ENCODE results near the gene CARS2. TPM values are rescaled to one million over a fixed set of nuclear protein-coding genes. Genes with fewer than 3 reads are reported as not detected.
A peak's percentile ranks its signal among the peaks of the same experiment; 100 is the strongest.
"Not testable (repeated sequence)": the region's sequence is repeated elsewhere in the genome, so short reads cannot be mapped to it uniquely, and the experiment has no call there.

Gene CARS2
- total RNA-seq, 1 donor from 2014 or later, result 74.6 TPM

- peaks cover 0 to 4% (median 0%) of the 10 kb centered on the region in 3 donors for H3K36me3 ChIP-seq (ENCODE audit: control insufficient read depth in 3 of 3, insufficient read depth in 3 of 3, low read length in 3 of 3)
- peak overlapping the region; percentile 85 to 95 (median 89) for H3K4me3 ChIP-seq (ENCODE audit: low read length in 3 of 3)
- peaks cover under 1 to 8% (median under 1%) of the 10 kb centered on the region in 3 donors for H3K27me3 ChIP-seq (ENCODE audit: control insufficient read depth in 3 of 3, insufficient read depth in 3 of 3, low read length in 3 of 3)
- H3K4me1 ChIP-seq (ENCODE audit: control insufficient read depth in 3 of 3, insufficient read depth in 3 of 3, low read length in 3 of 3), result peaks cover 28 to 34% (median 28%) of the 10 kb centered on the region in 3 donors
- H3K9ac ChIP-seq (ENCODE audit: low read depth in 1 of 3, low read length in 3 of 3), result peak overlapping the region; percentile 85 to 95 (median 94)
- H3K27ac ChIP-seq (ENCODE audit: low read depth, low read length), result peak overlapping the region; percentile 88
- peaks cover 0 to 3% (median 0%) of the 10 kb centered on the region in 3 donors for H3K9me3 ChIP-seq (ENCODE audit: control insufficient read depth in 3 of 3, low read length in 3 of 3)
Measured at GRCh38 chr13:110616103-110617101, 89.5 kb downstream of the CARS2 start.

DNA sequence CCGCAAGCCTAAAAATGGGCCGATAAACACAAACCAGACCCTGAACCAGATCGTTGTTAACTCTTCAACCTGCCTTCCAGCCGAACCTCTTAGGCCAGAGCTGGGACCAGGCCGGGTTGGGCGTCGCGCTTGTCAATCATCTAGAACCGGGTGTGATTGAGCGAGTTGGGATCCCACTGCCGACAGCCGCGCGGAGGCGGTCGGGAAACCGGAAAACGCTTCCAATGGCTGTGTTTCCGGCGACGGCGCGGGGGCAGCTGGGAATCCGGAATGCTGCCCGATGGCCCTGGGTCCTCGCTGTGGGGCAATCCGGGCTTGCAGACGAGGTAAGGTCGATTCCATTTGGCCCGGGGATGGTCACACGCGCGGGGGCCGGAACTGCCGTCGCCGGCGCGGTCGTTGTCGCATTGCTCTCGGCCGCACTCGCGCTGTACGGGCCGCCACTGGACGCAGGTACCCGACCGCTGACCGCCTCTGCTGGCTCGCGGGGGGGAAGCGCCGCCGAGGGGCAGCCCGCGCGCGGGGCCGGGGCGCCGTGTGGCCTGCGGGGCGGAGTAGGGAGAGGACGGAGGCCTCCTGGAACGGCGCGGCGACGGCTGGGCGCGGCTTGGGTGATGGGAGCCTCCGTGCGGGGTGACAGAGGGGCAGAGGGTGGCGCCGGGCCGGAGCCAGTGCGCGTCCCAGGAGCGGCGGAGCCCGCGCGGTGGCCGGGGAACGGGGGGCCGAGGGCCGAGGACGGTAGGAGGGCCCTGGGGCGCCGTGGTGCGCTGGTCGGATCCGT is 90.4 kb downstream of the CARS2 start, which contains the start of gene NAXD:
TSS of gene NAXD (plus strand) at position 224 of the 781 bp plus-strand sequence. CDS start at position 281, 57 bp downstream.
- peaks cover 28 to 34% (median 28%) of the 10 kb centered on the region in 3 donors for H3K4me1 ChIP-seq (ENCODE audit: control insufficient read depth in 3 of 3, insufficient read depth in 3 of 3, low read length in 3 of 3)
- peak within 1 kb of the TSS; percentile 85 to 95 (median 89) for H3K4me3 ChIP-seq (ENCODE audit: low read length in 3 of 3)

GRCh38 chr13:110615005-110615321 is 91.0 kb downstream of the CARS2 start:
- peak overlapping the region; percentile 65 to 95 (median 94) for H3K9ac ChIP-seq (ENCODE audit: low read depth in 1 of 3, low read length in 3 of 3)
- peaks cover 28 to 34% (median 28%) of the 10 kb centered on the region in 3 donors for H3K4me1 ChIP-seq (ENCODE audit: control insufficient read depth in 3 of 3, insufficient read depth in 3 of 3, low read length in 3 of 3)
- H3K4me3 ChIP-seq (ENCODE audit: low read length in 3 of 3), result peak overlapping the region; percentile 85 to 95 (median 89)
- H3K27me3 ChIP-seq (ENCODE audit: control insufficient read depth in 3 of 3, insufficient read depth in 3 of 3, low read length in 3 of 3), result peaks cover 5 to 18% (median 14%) of the 10 kb centered on the region in 3 donors
- H3K27ac ChIP-seq (ENCODE audit: low read depth, low read length), result peak overlapping the region; percentile 88
- H3K36me3 ChIP-seq (ENCODE audit: control insufficient read depth in 3 of 3, insufficient read depth in 3 of 3, low read length in 3 of 3), result peaks cover 0 to 4% (median 0%) of the 10 kb centered on the region in 3 donors
- peaks cover 0 to 3% (median 0%) of the 10 kb centered on the region in 3 donors for H3K9me3 ChIP-seq (ENCODE audit: control insufficient read depth in 3 of 3, low read length in 3 of 3)

More for the DNA sequence above, 90.4 kb downstream of the CARS2 start, which contains the start of gene NAXD:
- peak within 1 kb of the TSS; percentile 85 to 95 (median 94) for H3K9ac ChIP-seq (ENCODE audit: low read depth in 1 of 3, low read length in 3 of 3)
- peaks cover 0 to 3% (median 0%) of the 10 kb centered on the region in 3 donors for H3K9me3 ChIP-seq (ENCODE audit: control insufficient read depth in 3 of 3, low read length in 3 of 3)
- peaks cover 0 to 4% (median 0%) of the 10 kb centered on the region in 3 donors for H3K36me3 ChIP-seq (ENCODE audit: control insufficient read depth in 3 of 3, insufficient read depth in 3 of 3, low read length in 3 of 3)
- H3K27ac ChIP-seq (ENCODE audit: low read depth, low read length), result peak within 1 kb of the TSS; percentile 88
- H3K27me3 ChIP-seq (ENCODE audit: control insufficient read depth in 3 of 3, insufficient read depth in 3 of 3, low read length in 3 of 3), result peaks cover 5 to 12% (median 9%) of the 10 kb centered on the region in 3 donors

DNA sequence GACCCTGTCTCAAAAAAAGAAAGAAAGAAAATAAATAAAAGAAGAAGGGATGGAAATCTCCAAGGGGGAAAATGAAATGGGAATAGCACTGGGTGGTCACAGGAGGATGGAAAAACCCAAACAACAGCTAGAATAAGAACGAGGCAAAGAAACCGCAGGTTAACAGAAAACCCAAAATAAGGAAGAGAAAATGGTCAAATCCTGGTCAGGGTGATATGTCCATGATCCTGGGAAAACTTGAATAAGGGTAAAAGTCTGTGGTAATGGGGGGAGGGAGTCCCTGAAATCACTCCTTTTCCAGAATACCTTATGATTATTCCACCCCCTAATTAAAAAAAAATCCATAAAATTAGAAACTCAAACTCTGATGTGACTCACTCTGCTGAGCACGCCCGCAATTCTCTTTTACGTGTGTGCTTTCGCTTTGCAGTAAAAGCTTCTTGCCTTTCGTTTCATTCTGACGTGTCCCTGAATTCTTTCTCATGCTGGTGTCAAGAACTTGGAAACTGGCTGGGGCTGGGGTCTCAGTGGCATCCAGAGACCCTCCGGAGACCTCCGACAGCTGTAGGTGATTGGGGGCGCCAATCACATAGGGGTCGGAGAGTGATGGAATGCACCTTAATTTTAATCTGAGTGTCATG is 94.8 kb downstream of the CARS2 start:
- H3K36me3 ChIP-seq (ENCODE audit: control insufficient read depth in 3 of 3, insufficient read depth in 3 of 3, low read length in 3 of 3), result no peaks in the 10 kb centered on the region
- peaks cover 5 to 18% (median 14%) of the 10 kb centered on the region in 3 donors for H3K27me3 ChIP-seq (ENCODE audit: control insufficient read depth in 3 of 3, insufficient read depth in 3 of 3, low read length in 3 of 3)
- peaks cover 0 to 3% (median 0%) of the 10 kb centered on the region in 3 donors for H3K9me3 ChIP-seq (ENCODE audit: control insufficient read depth in 3 of 3, low read length in 3 of 3)
- H3K27ac ChIP-seq (ENCODE audit: low read depth, low read length), result no peak overlapping the region
- H3K4me3 ChIP-seq (ENCODE audit: low read length in 3 of 3), result no peak overlapping the region
- H3K9ac ChIP-seq (ENCODE audit: low read depth in 1 of 3, low read length in 3 of 3), result no peak overlapping the region
- H3K4me1 ChIP-seq (ENCODE audit: control insufficient read depth in 3 of 3, insufficient read depth in 3 of 3, low read length in 3 of 3), result peaks cover 4 to 11% (median 5%) of the 10 kb centered on the region in 3 donors

- Histone ChIP-seq H3K4me1 (ENCODE audit: control insufficient read depth in 3 of 3, insufficient read depth in 3 of 3, low read length in 3 of 3) (no peaks in the 10 kb centered on the region), H3K27me3 (ENCODE audit: control insufficient read depth in 3 of 3, insufficient read depth in 3 of 3, low read length in 3 of 3) (peaks cover 5 to 18% (median 14%) of the 10 kb centered on the region in 3 donors), H3K9ac (ENCODE audit: low read depth in 1 of 3, low read length in 3 of 3) (no peak overlapping the region), H3K9me3 (ENCODE audit: control insufficient read depth in 3 of 3, low read length in 3 of 3) (no peaks in the 10 kb centered on the region), H3K4me3 (ENCODE audit: low read length in 3 of 3) (no peak overlapping the region), H3K36me3 (ENCODE audit: control insufficient read depth in 3 of 3, insufficient read depth in 3 of 3, low read length in 3 of 3) (no peaks in the 10 kb centered on the region), H3K27ac (ENCODE audit: low read depth, low read length) (no peak overlapping the region)
Measured at GRCh38 chr13:110607675-110608224, 98.2 kb downstream of the CARS2 start.

DNA sequence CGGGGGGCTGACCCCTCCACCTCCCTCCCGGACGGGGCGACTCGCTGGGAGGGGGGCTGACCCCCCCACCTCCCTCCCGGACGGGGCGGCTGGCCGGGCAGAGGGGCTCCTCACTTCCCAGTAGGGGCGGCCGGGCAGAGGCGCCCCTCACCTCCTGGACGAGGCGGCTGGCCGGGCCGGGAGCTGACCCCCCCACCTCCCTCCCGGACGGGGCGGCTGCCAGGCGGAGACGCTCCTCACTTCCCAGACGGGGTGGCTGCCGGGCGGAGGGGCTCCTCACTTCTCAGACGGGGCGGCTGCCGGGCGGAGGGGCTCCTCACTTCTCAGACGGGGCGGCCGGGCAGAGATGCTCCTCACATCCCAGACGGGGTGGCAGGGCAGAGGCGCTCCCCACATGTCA is 99.6 kb downstream of the CARS2 start:
- H3K27ac ChIP-seq (ENCODE audit: low read depth, low read length); H3K4me3 ChIP-seq (ENCODE audit: low read length in 3 of 3); H3K9ac ChIP-seq (ENCODE audit: low read depth in 1 of 3, low read length in 3 of 3); H3K4me1 ChIP-seq (ENCODE audit: control insufficient read depth in 3 of 3, insufficient read depth in 3 of 3, low read length in 3 of 3); H3K36me3 ChIP-seq (ENCODE audit: control insufficient read depth in 3 of 3, insufficient read depth in 3 of 3, low read length in 3 of 3); H3K9me3 ChIP-seq (ENCODE audit: control insufficient read depth in 3 of 3, low read length in 3 of 3): not testable (repeated sequence)
- peaks cover 4 to 16% (median 9%) of the 10 kb centered on the region in 3 donors for H3K27me3 ChIP-seq (ENCODE audit: control insufficient read depth in 3 of 3, insufficient read depth in 3 of 3, low read length in 3 of 3)

- Histone ChIP-seq H3K4me1 (ENCODE audit: control insufficient read depth in 3 of 3, insufficient read depth in 3 of 3, low read length in 3 of 3) (no peaks in the 10 kb centered on the region), H3K9ac (ENCODE audit: low read depth in 1 of 3, low read length in 3 of 3) (no peak overlapping the region), H3K27ac (ENCODE audit: low read depth, low read length) (no peak overlapping the region), H3K27me3 (ENCODE audit: control insufficient read depth in 3 of 3, insufficient read depth in 3 of 3, low read length in 3 of 3) (peaks cover 0 to 5% (median 2%) of the 10 kb centered on the region in 3 donors), H3K9me3 (ENCODE audit: control insufficient read depth in 3 of 3, low read length in 3 of 3) (no peaks in the 10 kb centered on the region), H3K4me3 (ENCODE audit: low read length in 3 of 3) (no peak overlapping the region), H3K36me3 (ENCODE audit: control insufficient read depth in 3 of 3, insufficient read depth in 3 of 3, low read length in 3 of 3) (no peaks in the 10 kb centered on the region)
Measured at GRCh38 chr13:110605132-110605531, 100.8 kb downstream of the CARS2 start.

GRCh38 chr13:110600980-110601379 is 104.9 kb downstream of the CARS2 start:
- H3K36me3 ChIP-seq (ENCODE audit: control insufficient read depth in 3 of 3, insufficient read depth in 3 of 3, low read length in 3 of 3), result no peaks in the 10 kb centered on the region
- no peaks in the 10 kb centered on the region for H3K9me3 ChIP-seq (ENCODE audit: control insufficient read depth in 3 of 3, low read length in 3 of 3)
- no peak overlapping the region for H3K9ac ChIP-seq (ENCODE audit: low read depth in 1 of 3, low read length in 3 of 3)
- H3K27me3 ChIP-seq (ENCODE audit: control insufficient read depth in 3 of 3, insufficient read depth in 3 of 3, low read length in 3 of 3), result peaks cover 0 to 3% (median 0%) of the 10 kb centered on the region in 3 donors
- no peak overlapping the region for H3K27ac ChIP-seq (ENCODE audit: low read depth, low read length)
- H3K4me3 ChIP-seq (ENCODE audit: low read length in 3 of 3), result no peak overlapping the region
- H3K4me1 ChIP-seq (ENCODE audit: control insufficient read depth in 3 of 3, insufficient read depth in 3 of 3, low read length in 3 of 3), result no peaks in the 10 kb centered on the region

DNA sequence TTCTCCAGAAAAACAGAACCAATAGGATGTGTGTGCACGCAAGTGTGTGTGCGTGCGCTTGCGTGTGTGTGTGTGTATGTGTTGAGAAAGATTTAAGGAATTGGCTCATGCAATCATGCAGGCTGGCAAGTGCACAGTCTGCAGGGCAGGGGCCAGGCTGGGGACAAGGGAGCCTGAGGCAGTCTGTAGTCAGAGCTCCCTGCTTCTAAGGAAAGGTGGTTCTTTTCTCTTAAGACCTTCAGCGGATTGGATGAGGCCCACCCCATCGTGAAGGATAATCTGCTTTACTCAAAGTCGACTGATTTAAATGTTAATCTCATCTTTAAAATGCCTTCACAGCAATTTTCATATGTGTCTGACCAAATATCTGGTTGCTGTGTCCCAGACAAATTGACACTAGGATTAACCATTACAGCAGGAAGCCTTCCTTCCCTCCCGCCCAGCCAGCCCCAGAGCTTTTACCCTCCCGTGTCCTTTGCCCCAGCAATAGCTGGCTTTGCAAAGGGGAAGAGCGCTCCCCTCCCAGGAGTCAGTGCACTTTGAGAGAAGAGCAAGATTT is 105.6 kb downstream of the CARS2 start:
- H3K9ac ChIP-seq (ENCODE audit: low read depth in 1 of 3, low read length in 3 of 3), result no peak overlapping the region
- peaks cover 0 to 3% (median 0%) of the 10 kb centered on the region in 3 donors for H3K27me3 ChIP-seq (ENCODE audit: control insufficient read depth in 3 of 3, insufficient read depth in 3 of 3, low read length in 3 of 3)
- H3K9me3 ChIP-seq (ENCODE audit: control insufficient read depth in 3 of 3, low read length in 3 of 3), result no peaks in the 10 kb centered on the region
- no peak overlapping the region for H3K27ac ChIP-seq (ENCODE audit: low read depth, low read length)
- no peak overlapping the region for H3K4me3 ChIP-seq (ENCODE audit: low read length in 3 of 3)
- H3K4me1 ChIP-seq (ENCODE audit: control insufficient read depth in 3 of 3, insufficient read depth in 3 of 3, low read length in 3 of 3), result no peaks in the 10 kb centered on the region
- H3K36me3 ChIP-seq (ENCODE audit: control insufficient read depth in 3 of 3, insufficient read depth in 3 of 3, low read length in 3 of 3), result no peaks in the 10 kb centered on the region
